SIG-M5 treated with dmso at 0.1 percent for 504 hours (cell line): ENCODE measurements around the gene SLC22A1.
"Not testable (repeated sequence)": the region's sequence is repeated elsewhere in the genome, so short reads cannot be mapped to it uniquely, and the experiment has no call there.

Source experiments
- DNase-seq: peaks from one replicate; lab custom pipeline; 2025; ENCODE audit not compliant: unreplicated experiment; lab: John Stamatoyannopoulos, UW

The SLC22A1 gene

GRCh38 chr6:160121558-160121957 is at the start of gene SLC22A1:
Gene SLC22A1, plus strand, starts transcription at chr6:160121815. Its CDS starts 121 bp downstream, at chr6:160121936.
- no peak for DNase-seq

GRCh38 chr6:160073272-160073671 is 48.3 kb upstream of the SLC22A1 start:
- no peak for DNase-seq

DNA sequence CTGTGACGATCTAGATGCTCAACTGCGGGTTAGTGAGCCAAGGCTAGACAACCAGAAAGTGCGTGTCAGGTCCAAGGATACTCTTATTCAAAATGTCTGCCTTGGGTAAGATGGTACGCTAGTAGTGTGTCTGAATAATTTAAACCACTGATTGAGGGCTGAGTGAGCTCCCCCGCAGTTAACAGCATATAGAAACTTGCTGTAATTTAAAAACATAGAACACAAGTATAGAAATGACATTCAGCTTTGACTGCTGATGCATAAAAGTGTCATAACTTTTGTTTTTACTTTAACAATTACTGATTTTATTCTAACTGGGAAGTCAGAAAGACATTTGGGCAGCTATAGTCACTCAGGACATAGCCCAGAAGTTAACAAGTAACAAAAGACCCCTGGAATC is 45.6 kb upstream of the SLC22A1 start:
- DNase-seq: no peak

GRCh38 chr6:160077024-160077423 is 44.6 kb upstream of the SLC22A1 start:
- DNase-seq: no peak

- no peak for DNase-seq
Measured at GRCh38 chr6:160077526-160077925, 44.1 kb upstream of the SLC22A1 start.

DNA sequence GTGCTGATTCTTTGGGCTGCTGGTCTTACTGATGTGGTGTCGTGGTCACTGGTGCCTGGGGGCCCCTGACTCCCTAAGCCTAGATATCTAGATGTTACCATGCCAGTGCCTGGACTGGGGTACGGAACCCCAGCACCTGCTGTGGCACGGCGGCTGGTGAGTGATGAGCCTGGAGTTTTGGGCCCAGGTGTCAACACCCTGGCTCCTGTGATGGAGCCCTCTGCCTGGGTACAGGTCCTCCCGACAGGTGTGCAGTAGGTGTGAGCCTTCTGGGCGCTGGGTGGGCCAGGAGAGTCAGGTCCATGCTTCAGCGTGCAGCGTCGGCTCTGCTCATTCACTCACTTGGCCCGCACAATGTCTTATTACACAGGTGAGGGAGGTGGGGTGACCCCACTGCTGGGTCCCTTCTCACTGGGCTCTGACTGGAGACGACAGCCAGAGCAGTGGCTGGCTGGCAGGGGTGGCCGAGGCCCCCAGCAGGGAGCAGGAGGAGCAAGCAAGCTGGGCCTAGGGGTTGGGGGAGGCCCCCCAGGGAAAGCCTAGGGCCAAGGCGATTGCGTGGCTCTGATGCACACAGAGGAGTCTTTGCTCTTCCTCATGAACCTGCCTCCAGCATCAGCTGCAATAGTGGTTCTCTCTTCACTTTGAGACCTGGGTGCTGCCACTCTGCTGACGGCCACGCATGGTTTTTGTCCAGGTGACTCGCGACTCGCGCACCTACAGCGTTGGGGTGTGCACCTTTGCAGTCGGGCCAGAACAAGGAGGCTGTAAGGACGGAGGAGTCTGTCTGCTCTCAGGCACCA is 42.5 kb upstream of the SLC22A1 start:
- DNase-seq: no peak

DNA sequence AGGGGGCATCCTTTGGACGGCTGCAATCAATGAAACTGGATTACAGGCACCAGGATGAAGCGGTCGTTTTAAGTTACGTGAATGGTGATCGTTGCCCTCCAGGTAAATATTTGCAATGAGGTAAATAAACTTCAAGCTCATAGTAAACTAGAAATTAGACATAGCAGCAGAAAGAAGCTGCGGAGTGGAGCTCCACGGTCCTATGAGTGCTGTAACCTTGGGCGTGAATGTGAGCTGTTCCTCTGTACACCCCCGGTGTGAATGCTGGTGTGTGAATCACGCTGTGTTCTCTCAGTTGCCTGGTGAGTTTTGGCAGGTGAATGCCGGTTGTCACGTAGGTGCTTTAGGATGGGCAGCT is 42.0 kb upstream of the SLC22A1 start:
- no peak for DNase-seq

DNA sequence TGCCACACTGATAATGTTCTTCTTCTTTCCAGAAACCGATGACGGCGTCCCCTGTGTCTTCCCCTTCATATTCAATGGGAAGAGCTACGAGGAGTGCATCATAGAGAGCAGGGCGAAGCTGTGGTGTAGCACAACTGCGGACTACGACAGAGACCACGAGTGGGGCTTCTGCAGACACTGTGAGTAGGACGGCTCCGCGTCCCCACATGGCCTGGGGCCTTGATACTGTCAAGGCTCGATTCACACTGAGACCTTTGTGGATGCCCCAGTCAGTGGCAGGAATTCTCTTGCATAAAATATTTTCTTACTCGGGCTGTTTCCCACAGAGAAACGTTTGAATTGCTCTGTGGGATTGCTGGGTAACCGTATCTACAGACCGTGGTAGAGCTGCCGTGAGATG is 41.5 kb upstream of the SLC22A1 start:
- no peak for DNase-seq

DNA sequence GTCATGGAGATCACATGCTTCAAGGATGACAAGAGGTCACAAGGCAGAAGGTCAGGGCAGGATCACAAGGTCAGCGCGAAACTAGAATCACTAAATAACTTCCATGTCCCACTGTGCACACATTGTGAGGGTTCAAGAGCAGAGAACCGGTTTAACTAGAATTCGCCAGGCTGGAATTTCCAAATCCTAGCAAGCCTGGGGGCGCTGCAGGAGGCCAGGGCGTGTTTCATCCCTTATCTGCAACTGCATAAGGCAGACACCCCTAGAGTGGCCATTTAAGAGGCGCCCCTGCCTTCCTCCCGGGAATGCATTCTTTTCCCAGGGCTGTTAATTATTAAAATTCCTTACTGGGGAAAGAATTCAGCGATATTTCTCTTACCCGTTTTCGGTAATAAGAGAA is 40.2 kb upstream of the SLC22A1 start:
- DNase-seq: no peak

DNA sequence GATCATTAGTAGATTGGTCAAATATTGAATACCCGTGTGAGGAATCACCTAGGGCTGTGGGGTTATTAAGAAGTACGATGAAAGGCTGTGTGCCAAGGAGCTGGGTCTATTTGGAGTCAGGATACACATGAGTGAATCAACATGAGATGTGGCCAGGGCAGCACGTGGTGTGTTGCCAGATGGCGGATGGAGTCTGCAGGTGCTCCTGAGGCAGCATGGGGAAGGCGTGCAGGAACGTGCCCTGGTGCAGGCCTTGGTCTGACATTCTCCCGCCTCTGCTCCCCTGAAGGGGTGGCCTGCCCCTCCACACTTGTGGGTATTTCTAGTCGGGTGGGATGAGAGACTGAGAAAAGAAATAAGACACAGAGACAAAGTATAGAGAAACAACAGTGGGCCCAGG is 39.0 kb upstream of the SLC22A1 start:
- no peak for DNase-seq

DNA sequence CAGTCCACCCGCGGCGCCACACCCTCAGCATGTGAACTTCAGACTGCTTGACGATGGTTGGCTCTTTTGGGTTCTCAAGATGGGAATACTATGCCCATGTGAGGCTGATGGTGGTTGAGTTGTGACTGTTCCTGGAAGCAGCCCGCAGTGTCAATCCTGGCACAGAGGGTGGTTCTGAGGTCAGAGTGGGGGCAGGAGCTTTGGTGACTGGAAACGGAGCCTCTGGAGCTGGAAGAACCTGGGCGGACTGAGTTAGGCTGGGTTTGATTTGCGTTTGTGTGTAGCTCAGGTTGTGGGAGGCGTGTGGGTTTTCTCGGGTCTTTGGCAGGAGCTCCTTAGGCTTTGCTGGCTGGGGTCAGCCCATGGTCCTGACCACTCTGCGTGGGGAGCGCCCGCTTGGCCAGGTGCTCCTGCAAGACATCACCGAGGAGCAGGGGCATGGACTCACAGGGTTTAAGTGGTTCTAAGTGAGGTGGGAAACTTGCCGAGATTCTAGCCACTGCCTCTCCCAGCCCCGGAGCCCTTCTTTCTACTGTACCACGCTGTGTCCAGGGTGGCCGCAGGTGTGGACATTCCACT is 37.3 kb upstream of the SLC22A1 start:
- DNase-seq: no peak

DNA sequence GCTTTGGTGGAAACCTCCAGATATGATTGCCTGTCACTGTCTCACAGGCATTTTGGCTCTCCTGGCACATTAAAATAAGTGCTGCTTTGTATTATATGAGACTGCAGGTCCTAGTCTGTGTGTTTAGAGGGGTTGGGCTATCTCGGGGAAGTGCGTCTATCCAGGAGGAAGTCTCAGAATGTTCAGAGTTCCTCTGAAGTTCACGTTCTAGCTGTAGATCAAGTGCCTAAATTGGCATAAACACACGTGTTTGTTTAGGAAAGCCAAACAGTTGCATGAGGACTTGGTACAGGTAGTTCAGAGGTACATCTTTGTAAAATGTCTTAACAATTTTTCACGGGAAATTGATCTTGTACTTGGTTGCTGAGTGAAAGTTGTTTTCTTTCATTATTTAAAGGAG is 36.4 kb upstream of the SLC22A1 start:
- DNase-seq: no peak

GRCh38 chr6:160085713-160086505 is 35.7 kb upstream of the SLC22A1 start:
- DNase-seq: no peak

GRCh38 chr6:160086754-160087153 is 34.9 kb upstream of the SLC22A1 start:
- DNase-seq: no peak

DNA sequence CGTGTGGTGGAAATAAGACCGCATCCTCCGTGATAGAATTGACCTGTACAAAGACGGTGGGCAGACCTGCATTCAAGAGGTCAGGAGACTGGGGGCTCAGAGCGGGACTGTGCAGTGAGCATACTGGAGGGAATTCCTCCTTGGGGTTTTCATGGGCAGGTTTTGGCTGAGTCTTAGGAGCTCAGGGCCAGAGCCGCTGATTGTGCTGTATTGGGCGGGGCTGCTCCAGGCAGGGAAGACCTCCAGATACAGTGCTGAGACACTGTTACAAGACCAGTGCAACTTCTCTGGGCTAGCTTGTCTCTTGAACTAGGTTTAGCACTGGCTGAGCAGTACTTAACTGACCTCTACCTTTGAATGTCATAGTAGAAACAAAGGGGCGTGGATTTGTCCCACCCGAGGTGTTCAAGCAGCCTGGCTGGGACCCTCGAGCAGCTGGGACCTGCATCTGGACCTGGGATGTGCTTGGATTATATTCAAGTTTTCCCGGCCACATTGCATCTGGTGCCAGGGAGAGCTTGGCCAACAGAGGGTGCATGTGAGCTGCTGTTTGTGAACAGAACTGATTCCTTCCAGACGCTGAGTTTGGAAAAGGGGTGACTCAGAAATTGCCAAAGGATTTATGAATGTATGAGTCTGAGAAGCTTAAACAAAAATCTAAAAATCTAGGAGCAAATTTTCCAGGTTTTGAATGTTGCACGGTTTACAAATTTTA is 33.4 kb upstream of the SLC22A1 start:
- no peak for DNase-seq

GRCh38 chr6:160088784-160089533 is 32.7 kb upstream of the SLC22A1 start:
- DNase-seq: no peak

GRCh38 chr6:160089534-160089897 is 32.1 kb upstream of the SLC22A1 start:
- DNase-seq: no peak

- not testable (repeated sequence) for DNase-seq
Measured at GRCh38 chr6:160090442-160091239, 31.0 kb upstream of the SLC22A1 start.

- DNase-seq: not testable (repeated sequence)
Measured at GRCh38 chr6:160092176-160092575, 29.4 kb upstream of the SLC22A1 start.

- no peak for DNase-seq
Measured at GRCh38 chr6:160092602-160093001, 29.0 kb upstream of the SLC22A1 start.
